GM21786 (cell line): Measurements from ENCODE around the gene PTPRG.

Experiments used
- ATAC-seq: cut with Tn5 transposase; IDR thresholded peaks from one replicate; pipeline ENCODE4 v1.9.1; 2021; ENCODE audit not compliant: unreplicated experiment

PTPRG gene

GRCh38 chr3:62201438-62202035 lies 640.2 kb downstream of the PTPRG start:
- ATAC-seq, result no peak

- no peak for ATAC-seq
These were observed 641.8 kb downstream of the PTPRG start for GRCh38 chr3:62203152-62203551.

GRCh38 chr3:62203561-62203960 lies 642.2 kb downstream of the PTPRG start:
- no peak for ATAC-seq

- no peak for ATAC-seq
These were observed 645.8 kb downstream of the PTPRG start for GRCh38 chr3:62207197-62207596.

GRCh38 chr3:62208385-62208784 lies 647.0 kb downstream of the PTPRG start:
- no peak for ATAC-seq

GRCh38 chr3:62209101-62209500 lies 647.7 kb downstream of the PTPRG start:
- ATAC-seq, result no peak

GRCh38 chr3:62210011-62210410 lies 648.6 kb downstream of the PTPRG start:
- no peak for ATAC-seq

GRCh38 chr3:62211675-62212429 lies 650.5 kb downstream of the PTPRG start:
- no peak for ATAC-seq

- no peak for ATAC-seq
These were observed 653.5 kb downstream of the PTPRG start for GRCh38 chr3:62214850-62215249.

- ATAC-seq, result no peak
These were observed 659.2 kb downstream of the PTPRG start for GRCh38 chr3:62220616-62221015.

- ATAC-seq, result no peak
These were observed 663.7 kb downstream of the PTPRG start for GRCh38 chr3:62225051-62225450.

- no peak for ATAC-seq
These were observed 665.4 kb downstream of the PTPRG start for GRCh38 chr3:62226601-62227339.

- ATAC-seq, result no peak
These were observed 667.1 kb downstream of the PTPRG start for GRCh38 chr3:62228467-62228866.

- ATAC-seq, result no peak
These were observed 667.8 kb downstream of the PTPRG start for GRCh38 chr3:62229211-62229610.

GRCh38 chr3:62229908-62230307 lies 668.5 kb downstream of the PTPRG start:
- ATAC-seq, result no peak

GRCh38 chr3:62233065-62233464 lies 671.7 kb downstream of the PTPRG start:
- no peak for ATAC-seq

- ATAC-seq, result no peak
These were observed 674.6 kb downstream of the PTPRG start for GRCh38 chr3:62236016-62236415.

- ATAC-seq, result no peak
These were observed 676.0 kb downstream of the PTPRG start for GRCh38 chr3:62237286-62237948.

GRCh38 chr3:62238003-62238402 lies 676.6 kb downstream of the PTPRG start:
- peak; percentile 60 for ATAC-seq

- ATAC-seq, result no peak
These were observed 677.1 kb downstream of the PTPRG start for GRCh38 chr3:62238431-62238830.

GRCh38 chr3:62241279-62241678 lies 679.9 kb downstream of the PTPRG start:
- no peak for ATAC-seq
